NT2/D1 (cell line): ENCODE results near the gene SLC20A1.

ENCODE experiments used
- SUZ12 ChIP-seq: IDR thresholded peaks from 2 replicates; pipeline ENCODE4 v1.6.1; 2011; ENCODE audit not compliant: insufficient read length, insufficient read depth; ENCODE audit errors: extremely low read depth
- YY1 ChIP-seq: IDR thresholded peaks from 2 replicates; pipeline ENCODE4 v1.6.1; 2011; ENCODE audit not compliant: insufficient read length, insufficient read depth

GRCh38 chr2:112671801-112672200, 26.1 kb downstream of the SLC20A1 start:
- TF ChIP-seq SUZ12 (no peak), YY1 (no peak)
